Right renal pelvis (tissue), 4 donors: ENCODE results near the gene NRM. TPM values are rescaled to one million over a fixed set of nuclear protein-coding genes. Genes with fewer than 3 reads are reported as not detected.
"Not testable (repeated sequence)": the region's sequence is repeated elsewhere in the genome, so short reads cannot be mapped to it uniquely, and the experiment has no call there.

Experiments
- DNase-seq, 4 donors: peaks; one replicate each; pipeline ENCODE4 v3.0.0-alpha.2; 2013; ENCODE audit warnings: low read depth in 4 of 4, low spot score in 3 of 4, missing footprints in 1 of 4
- polyA plus RNA-seq, 4 donors: library from polyadenylated mRNA; unstranded; fragments of 120-200 nt; gene quantifications; one replicate each; pipeline ENCODE4 v1.2.1, GENCODE V29; 2013; ENCODE audit not compliant: insufficient read length in 4 of 4

NRM gene
- polyA plus RNA-seq, result 10 to 100 TPM; 37.6 to 39.7 (median 38.2) TPM

- peak in 3 of 4 donors; percentile 78 to 85 (median 82) for DNase-seq
Measured at GRCh38 chr6:30690403-30691207, at the start of gene NRM. TSS of gene NRM (minus strand) at chr6:30690984. CDS start at chr6:30690974, 10 bp downstream.

- DNase-seq, result no peak
Measured at GRCh38 chr6:30740540-30740870, 49.7 kb upstream of the NRM start.

GRCh38 chr6:30738532-30738931 is 47.7 kb upstream of the NRM start:
- no peak for DNase-seq

GRCh38 chr6:30735668-30736314 is 45.0 kb upstream of the NRM start:
- DNase-seq, result no peak

- DNase-seq, result no peak
Measured at GRCh38 chr6:30732237-30732943, 41.6 kb upstream of the NRM start.

GRCh38 chr6:30730601-30731435 is 40.0 kb upstream of the NRM start:
- DNase-seq, result peak in 1 of 4 donors; percentile 38

- DNase-seq, result no peak
Measured at GRCh38 chr6:30727920-30728553, 37.3 kb upstream of the NRM start.

GRCh38 chr6:30726506-30727413 is 36.0 kb upstream of the NRM start:
- DNase-seq, result no peak

- no peak for DNase-seq
Measured at GRCh38 chr6:30725713-30726505, 35.1 kb upstream of the NRM start.

GRCh38 chr6:30724906-30725667 is 34.3 kb upstream of the NRM start:
- DNase-seq, result no peak

GRCh38 chr6:30723843-30724741 is 33.3 kb upstream of the NRM start:
- not testable (repeated sequence) for DNase-seq

- DNase-seq, result not testable (repeated sequence)
Measured at GRCh38 chr6:30723159-30723842, 32.5 kb upstream of the NRM start.

GRCh38 chr6:30722280-30723112 is 31.7 kb upstream of the NRM start:
- DNase-seq, result peak in 3 of 4 donors; percentile 67 to 81 (median 73)

- DNase-seq, result not testable (repeated sequence)
Measured at GRCh38 chr6:30722025-30722279, 31.2 kb upstream of the NRM start.
